ENCODE measurements around the gene IGFBP1.

IGFBP1 gene

DNA sequence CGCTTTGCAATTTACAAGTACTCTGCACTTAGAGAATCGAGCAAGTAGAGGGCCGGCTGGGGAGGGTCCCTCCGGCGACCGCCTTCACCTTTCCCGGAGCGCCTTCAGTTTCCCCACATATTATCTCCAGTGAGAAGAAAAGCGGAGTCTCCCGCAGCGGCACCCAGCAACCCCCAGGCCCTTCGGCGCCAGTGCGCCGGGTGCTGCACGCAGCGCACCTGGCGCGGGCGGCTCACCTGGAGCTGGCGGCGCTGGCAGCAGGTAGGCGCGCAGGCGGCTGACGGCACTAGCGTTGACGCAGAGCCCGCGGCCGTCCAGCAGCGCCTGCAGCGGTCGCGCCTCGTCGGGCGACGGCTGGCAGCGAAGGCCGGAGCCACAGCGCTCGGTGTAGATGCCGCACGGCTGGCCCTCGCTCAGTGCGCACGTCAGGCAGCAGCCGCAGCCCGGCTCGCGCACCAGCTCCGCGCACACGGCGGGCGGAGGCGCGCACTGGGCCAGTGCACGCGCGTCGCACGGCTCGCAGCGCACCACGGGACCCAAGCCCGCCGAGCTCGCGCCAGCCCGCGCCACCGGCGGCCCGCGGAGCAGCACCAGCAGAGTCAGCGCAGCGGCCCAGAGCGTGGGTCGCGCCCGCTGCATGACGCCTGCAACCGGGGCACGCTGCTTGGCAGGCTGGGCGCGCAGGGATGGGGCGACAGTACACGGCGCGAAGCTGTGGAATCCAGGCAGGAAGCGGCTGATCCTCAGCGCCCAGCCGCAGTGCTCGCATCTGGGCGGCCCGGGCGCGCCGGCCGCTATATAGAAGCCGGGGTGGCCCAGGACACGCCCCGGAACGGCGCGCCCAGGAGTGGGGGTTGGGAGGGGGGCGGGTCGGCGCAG lies 32.5 kb downstream of the IGFBP1 start, which contains the start of gene IGFBP3 (continued):
- TF ChIP-seq, protein P1, sequence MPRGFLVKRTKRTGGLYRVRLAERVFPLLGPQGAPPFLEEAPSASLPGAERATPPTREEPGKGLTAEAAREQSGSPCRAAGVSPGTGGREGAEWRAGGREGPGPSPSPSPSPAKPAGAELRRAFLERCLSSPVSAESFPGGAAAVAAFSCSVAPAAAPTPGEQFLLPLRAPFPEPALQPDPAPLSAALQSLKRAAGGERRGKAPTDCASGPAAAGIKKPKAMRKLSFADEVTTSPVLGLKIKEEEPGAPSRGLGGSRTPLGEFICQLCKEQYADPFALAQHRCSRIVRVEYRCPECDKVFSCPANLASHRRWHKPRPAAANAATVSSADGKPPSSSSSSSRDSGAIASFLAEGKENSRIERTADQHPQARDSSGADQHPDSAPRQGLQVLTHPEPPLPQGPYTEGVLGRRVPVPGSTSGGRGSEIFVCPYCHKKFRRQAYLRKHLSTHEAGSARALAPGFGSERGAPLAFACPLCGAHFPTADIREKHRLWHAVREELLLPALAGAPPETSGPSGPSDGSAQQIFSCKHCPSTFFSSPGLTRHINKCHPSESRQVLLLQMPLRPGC (tag by site-specific recombination; IDR thresholded peaks at IDR 0.05) = no peak
- TF ChIP-seq, protein P2, sequence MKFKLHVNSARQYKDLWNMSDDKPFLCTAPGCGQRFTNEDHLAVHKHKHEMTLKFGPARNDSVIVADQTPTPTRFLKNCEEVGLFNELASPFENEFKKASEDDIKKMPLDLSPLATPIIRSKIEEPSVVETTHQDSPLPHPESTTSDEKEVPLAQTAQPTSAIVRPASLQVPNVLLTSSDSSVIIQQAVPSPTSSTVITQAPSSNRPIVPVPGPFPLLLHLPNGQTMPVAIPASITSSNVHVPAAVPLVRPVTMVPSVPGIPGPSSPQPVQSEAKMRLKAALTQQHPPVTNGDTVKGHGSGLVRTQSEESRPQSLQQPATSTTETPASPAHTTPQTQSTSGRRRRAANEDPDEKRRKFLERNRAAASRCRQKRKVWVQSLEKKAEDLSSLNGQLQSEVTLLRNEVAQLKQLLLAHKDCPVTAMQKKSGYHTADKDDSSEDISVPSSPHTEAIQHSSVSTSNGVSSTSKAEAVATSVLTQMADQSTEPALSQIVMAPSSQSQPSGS (tag by site-specific recombination; IDR thresholded peaks at IDR 0.05; ENCODE audit: low read depth) = no peak
- TF ChIP-seq, protein P3, sequence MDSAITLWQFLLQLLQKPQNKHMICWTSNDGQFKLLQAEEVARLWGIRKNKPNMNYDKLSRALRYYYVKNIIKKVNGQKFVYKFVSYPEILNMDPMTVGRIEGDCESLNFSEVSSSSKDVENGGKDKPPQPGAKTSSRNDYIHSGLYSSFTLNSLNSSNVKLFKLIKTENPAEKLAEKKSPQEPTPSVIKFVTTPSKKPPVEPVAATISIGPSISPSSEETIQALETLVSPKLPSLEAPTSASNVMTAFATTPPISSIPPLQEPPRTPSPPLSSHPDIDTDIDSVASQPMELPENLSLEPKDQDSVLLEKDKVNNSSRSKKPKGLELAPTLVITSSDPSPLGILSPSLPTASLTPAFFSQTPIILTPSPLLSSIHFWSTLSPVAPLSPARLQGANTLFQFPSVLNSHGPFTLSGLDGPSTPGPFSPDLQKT (IDR thresholded peaks at IDR 0.05; ENCODE audit: borderline replicate concordance, low read depth, low read length) = no peak
- TF ChIP-seq ZSCAN16 (tag by site-specific recombination; IDR thresholded peaks at IDR 0.05) = no peak
- TF ChIP-seq ZNF626 (tag by site-specific recombination; IDR thresholded peaks at IDR 0.05) = no peak
- no peak for TF ChIP-seq ZNF426 (tag by site-specific recombination; IDR thresholded peaks at IDR 0.05)
- TF ChIP-seq SALL2 (tag by site-specific recombination; IDR thresholded peaks at IDR 0.05; ENCODE audit: borderline replicate concordance) = no peak
- TF ChIP-seq, protein P4, sequence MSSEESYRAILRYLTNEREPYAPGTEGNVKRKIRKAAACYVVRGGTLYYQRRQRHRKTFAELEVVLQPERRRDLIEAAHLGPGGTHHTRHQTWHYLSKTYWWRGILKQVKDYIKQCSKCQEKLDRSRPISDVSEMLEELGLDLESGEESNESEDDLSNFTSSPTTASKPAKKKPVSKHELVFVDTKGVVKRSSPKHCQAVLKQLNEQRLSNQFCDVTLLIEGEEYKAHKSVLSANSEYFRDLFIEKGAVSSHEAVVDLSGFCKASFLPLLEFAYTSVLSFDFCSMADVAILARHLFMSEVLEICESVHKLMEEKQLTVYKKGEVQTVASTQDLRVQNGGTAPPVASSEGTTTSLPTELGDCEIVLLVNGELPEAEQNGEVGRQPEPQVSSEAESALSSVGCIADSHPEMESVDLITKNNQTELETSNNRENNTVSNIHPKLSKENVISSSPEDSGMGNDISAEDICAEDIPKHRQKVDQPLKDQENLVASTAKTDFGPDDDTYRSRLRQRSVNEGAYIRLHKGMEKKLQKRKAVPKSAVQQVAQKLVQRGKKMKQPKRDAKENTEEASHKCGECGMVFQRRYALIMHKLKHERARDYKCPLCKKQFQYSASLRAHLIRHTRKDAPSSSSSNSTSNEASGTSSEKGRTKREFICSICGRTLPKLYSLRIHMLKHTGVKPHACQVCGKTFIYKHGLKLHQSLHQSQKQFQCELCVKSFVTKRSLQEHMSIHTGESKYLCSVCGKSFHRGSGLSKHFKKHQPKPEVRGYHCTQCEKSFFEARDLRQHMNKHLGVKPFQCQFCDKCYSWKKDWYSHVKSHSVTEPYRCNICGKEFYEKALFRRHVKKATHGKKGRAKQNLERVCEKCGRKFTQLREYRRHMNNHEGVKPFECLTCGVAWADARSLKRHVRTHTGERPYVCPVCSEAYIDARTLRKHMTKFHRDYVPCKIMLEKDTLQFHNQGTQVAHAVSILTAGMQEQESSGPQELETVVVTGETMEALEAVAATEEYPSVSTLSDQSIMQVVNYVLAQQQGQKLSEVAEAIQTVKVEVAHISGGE (tag by site-specific recombination; conservative IDR thresholded peaks at IDR 0.05; ENCODE audit: low read depth) = no peak
- TF ChIP-seq ZNF423 (tag by site-specific recombination; IDR thresholded peaks at IDR 0.05) = no peak
- TF ChIP-seq ZNF610 (tag by site-specific recombination; IDR thresholded peaks at IDR 0.05; ENCODE audit: borderline replicate concordance) = no peak
- TF ChIP-seq, protein P5, sequence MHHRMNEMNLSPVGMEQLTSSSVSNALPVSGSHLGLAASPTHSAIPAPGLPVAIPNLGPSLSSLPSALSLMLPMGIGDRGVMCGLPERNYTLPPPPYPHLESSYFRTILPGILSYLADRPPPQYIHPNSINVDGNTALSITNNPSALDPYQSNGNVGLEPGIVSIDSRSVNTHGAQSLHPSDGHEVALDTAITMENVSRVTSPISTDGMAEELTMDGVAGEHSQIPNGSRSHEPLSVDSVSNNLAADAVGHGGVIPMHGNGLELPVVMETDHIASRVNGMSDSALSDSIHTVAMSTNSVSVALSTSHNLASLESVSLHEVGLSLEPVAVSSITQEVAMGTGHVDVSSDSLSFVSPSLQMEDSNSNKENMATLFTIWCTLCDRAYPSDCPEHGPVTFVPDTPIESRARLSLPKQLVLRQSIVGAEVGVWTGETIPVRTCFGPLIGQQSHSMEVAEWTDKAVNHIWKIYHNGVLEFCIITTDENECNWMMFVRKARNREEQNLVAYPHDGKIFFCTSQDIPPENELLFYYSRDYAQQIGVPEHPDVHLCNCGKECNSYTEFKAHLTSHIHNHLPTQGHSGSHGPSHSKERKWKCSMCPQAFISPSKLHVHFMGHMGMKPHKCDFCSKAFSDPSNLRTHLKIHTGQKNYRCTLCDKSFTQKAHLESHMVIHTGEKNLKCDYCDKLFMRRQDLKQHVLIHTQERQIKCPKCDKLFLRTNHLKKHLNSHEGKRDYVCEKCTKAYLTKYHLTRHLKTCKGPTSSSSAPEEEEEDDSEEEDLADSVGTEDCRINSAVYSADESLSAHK (tag by site-specific recombination; IDR thresholded peaks at IDR 0.05) = no peak
- no peak for TF ChIP-seq ZNF514 (tag by site-specific recombination; IDR thresholded peaks at IDR 0.05)
- TF ChIP-seq, protein P6, sequence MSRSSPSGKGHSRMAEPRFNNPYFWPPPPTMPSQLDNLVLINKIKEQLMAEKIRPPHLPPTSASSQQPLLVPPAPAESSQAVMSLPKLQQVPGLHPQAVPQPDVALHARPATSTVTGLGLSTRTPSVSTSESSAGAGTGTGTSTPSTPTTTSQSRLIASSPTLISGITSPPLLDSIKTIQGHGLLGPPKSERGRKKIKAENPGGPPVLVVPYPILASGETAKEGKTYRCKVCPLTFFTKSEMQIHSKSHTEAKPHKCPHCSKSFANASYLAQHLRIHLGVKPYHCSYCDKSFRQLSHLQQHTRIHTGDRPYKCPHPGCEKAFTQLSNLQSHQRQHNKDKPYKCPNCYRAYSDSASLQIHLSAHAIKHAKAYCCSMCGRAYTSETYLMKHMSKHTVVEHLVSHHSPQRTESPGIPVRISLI (tag by site-specific recombination; IDR thresholded peaks at IDR 0.05) = no peak
- TF ChIP-seq ZNF16 (tag by site-specific recombination; IDR thresholded peaks at IDR 0.05; ENCODE audit: low read depth) = no peak
- TF ChIP-seq, protein P7, sequence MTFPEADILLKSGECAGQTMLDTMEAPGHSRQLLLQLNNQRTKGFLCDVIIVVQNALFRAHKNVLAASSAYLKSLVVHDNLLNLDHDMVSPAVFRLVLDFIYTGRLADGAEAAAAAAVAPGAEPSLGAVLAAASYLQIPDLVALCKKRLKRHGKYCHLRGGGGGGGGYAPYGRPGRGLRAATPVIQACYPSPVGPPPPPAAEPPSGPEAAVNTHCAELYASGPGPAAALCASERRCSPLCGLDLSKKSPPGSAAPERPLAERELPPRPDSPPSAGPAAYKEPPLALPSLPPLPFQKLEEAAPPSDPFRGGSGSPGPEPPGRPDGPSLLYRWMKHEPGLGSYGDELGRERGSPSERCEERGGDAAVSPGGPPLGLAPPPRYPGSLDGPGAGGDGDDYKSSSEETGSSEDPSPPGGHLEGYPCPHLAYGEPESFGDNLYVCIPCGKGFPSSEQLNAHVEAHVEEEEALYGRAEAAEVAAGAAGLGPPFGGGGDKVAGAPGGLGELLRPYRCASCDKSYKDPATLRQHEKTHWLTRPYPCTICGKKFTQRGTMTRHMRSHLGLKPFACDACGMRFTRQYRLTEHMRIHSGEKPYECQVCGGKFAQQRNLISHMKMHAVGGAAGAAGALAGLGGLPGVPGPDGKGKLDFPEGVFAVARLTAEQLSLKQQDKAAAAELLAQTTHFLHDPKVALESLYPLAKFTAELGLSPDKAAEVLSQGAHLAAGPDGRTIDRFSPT (tag by site-specific recombination; IDR thresholded peaks at IDR 0.05) = no peak
- TF ChIP-seq ZNF701 (tag by site-specific recombination; IDR thresholded peaks at IDR 0.05) = no peak
- TF ChIP-seq ZNF830 (tag by site-specific recombination; IDR thresholded peaks at IDR 0.05; ENCODE audit: low read depth) = no peak
- TF ChIP-seq KLF7 (tag by site-specific recombination; IDR thresholded peaks at IDR 0.05; ENCODE audit: borderline replicate concordance) = no peak
- TF ChIP-seq ZNF585B (tag by site-specific recombination; IDR thresholded peaks at IDR 0.05) = no peak
- TF ChIP-seq ZNF791 (tag by site-specific recombination; IDR thresholded peaks at IDR 0.05) = no peak
- no peak for TF ChIP-seq ZNF202 (tag by site-specific recombination; IDR thresholded peaks at IDR 0.05; ENCODE audit: borderline replicate concordance)
- 0 out of 2 replicates have a peak, but pooled peaks have one; percentile 39 for TF ChIP-seq MEIS1 (CRISPR knock-in tag; IDR thresholded peaks at IDR 0.05; ENCODE audit: borderline replicate concordance)
- no peak for TF ChIP-seq ZNF837 (tag by site-specific recombination; IDR thresholded peaks at IDR 0.05)
- TF ChIP-seq ZBTB1 (tag by site-specific recombination; IDR thresholded peaks at IDR 0.05) = no peak
- peak; percentile 34; the same call in 1 of the 2 replicates for TF ChIP-seq KLF1 (tag by site-specific recombination; IDR thresholded peaks at IDR 0.05)

Data from HEK293 (cell line).